ENCODE data around the gene OR2J3. TPM values are rescaled to one million over a fixed set of nuclear protein-coding genes. Genes with fewer than 3 reads are reported as not detected.
"Not testable (repeated sequence)": the region's sequence is repeated elsewhere in the genome, so short reads cannot be mapped to it uniquely, and the experiment has no call there.

The OR2J3 gene
- total RNA-seq, 5 donors from 2014 or later (not counting 1 experiment from before 2014, with no cell fraction given) = 0.09 TPM; not detected in 4

DNA sequence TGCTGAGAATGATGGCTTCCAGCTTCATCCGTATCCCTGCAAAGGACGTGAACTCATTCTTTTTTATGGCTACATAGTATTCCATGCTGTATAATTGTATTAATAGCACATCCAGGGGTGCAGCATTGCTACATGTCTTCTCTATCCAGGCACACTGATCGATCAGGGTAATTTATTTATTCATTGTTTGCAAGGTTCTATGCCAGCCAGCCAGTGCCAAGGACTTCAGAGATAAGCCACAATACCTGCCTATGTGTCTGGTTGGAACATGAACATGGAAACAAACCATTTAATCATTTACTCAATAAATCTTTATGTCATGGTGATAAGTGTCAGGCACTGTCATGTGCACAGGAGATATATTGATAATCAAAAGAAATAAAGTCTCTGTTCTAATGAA is 14.9 kb upstream of the OR2J3 start:
- peaks cover 0 to 3% of the 10 kb centered on the region in 2 experiments for H3K27me3 ChIP-seq (replicated peaks in 1 of 2; ENCODE audit: control insufficient read depth in 2 of 2, extremely low read depth in 1 of 2, insufficient read depth in 2 of 2, low read length in 1 of 2)
- H3K36me3 ChIP-seq (ENCODE audit: control insufficient read depth in 2 of 2, extremely low read depth in 1 of 2, insufficient read depth in 1 of 2, low read length in 1 of 2) = no peaks in the 10 kb centered on the region
- H3K27ac ChIP-seq (ENCODE audit: low read length) = no peak overlapping the region
- ATAC-seq (replicated peaks in 1 of 4) (no peak), DNase-seq (no peak)
- H3K4me1 ChIP-seq (ENCODE audit: control insufficient read depth in 1 of 2, extremely low read depth in 1 of 2, insufficient read depth in 2 of 2, low read length in 2 of 2) = no peaks in the 10 kb centered on the region
- H3K27ac Mint-ChIP-seq = no peak overlapping the region
- H3K4me3 ChIP-seq (ENCODE audit: control insufficient read depth in 1 of 2, extremely low read depth in 1 of 2, low read length in 1 of 2) = no peak overlapping the region
- H3K9me3 ChIP-seq = no peaks in the 10 kb centered on the region
- no peaks in the 10 kb centered on the region for H3K36me3 Mint-ChIP-seq
- ChIA-PET POLR2A (no interaction called here), CTCF (no interaction called here)
- H3K27me3 Mint-ChIP-seq = peaks cover 21 to 29% of the 10 kb centered on the region in 2 donors
- H3K4me1 Mint-ChIP-seq = no peaks in the 10 kb centered on the region
- H3K9me3 Mint-ChIP-seq = no peaks in the 10 kb centered on the region
- WGBS (ENCODE audit: insufficient coverage) = no CpG with 5 or more reads among the region's 3 CpGs
- no peak overlapping the region for H3K4me3 Mint-ChIP-seq

DNA sequence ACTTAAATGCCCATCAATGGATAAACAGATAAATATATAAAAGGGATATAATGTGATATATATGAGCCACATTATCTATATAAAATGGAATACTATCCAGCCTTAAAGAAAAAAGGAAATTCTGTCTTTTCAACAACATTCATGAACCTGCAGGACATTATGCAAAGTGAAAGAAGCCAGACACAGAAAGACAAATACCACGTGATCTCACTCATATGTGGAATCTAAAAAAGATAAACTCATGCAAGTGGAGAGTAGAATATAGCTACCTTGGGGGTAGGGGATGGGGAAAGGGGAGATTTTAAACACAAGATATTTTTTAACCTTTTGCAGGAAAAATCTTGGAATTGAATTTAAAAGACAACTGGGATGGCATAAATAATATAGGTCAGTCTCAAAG is 10.1 kb upstream of the OR2J3 start:
- Mint-ChIP-seq H3K4me3 (no peak overlapping the region), H3K9me3 (no peaks in the 10 kb centered on the region), H3K27ac (no peak overlapping the region), H3K4me1 (no peaks in the 10 kb centered on the region), H3K36me3 (no peaks in the 10 kb centered on the region), H3K27me3 (peaks cover 15 to 26% of the 10 kb centered on the region in 2 donors)
- Histone ChIP-seq H3K9me3 (no peaks in the 10 kb centered on the region), H3K4me1 (ENCODE audit: control insufficient read depth in 1 of 2, extremely low read depth in 1 of 2, insufficient read depth in 2 of 2, low read length in 2 of 2) (no peaks in the 10 kb centered on the region), H3K27ac (ENCODE audit: low read length) (no peak overlapping the region), H3K36me3 (ENCODE audit: control insufficient read depth in 2 of 2, extremely low read depth in 1 of 2, insufficient read depth in 1 of 2, low read length in 1 of 2) (no peaks in the 10 kb centered on the region), H3K4me3 (ENCODE audit: control insufficient read depth in 1 of 2, extremely low read depth in 1 of 2, low read length in 1 of 2) (no peak overlapping the region), H3K27me3 (replicated peaks in 1 of 2; ENCODE audit: control insufficient read depth in 2 of 2, extremely low read depth in 1 of 2, insufficient read depth in 2 of 2, low read length in 1 of 2) (no peaks in the 10 kb centered on the region)
- POLR2A ChIA-PET = no interaction called here
- DNase-seq (no peak), ATAC-seq (replicated peaks in 1 of 4) (no peak)
- CTCF ChIA-PET = interaction anchor here in 1 of 2 donors (0.6 kb wide), 1 partner anchor 137 kb away, joined by 3 read pairs; no protein-coding TSS in a partner anchor
- no CpG with 5 or more reads among the region's 1 CpG for WGBS (ENCODE audit: insufficient coverage)

DNA sequence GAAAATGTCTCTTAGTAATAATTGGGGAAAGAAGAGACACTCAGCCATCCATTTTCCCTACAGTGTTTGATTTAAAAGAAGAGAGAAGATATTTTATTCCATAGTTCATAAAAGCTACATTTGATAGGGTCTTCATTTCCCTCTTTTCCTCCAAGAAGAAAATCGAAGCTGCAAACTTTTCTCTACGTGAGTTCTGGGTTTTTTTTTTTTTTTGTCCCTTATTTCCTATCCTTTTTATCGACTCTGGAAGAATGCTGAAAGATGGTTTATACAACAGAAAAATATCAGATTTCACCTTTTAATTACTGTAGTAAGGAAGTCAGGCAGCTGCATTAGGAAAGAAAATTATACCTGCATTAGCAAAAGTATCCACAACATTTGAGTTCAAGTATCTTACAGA is 8.7 kb upstream of the OR2J3 start, which contains the start of gene OR2J1:
TSS of gene OR2J1 (plus strand) at position 301 of the 400 bp plus-strand sequence. CDS start 1,453 bp downstream, outside the sequence.
- H3K27ac Mint-ChIP-seq = no peak within 1 kb of the TSS

DNA sequence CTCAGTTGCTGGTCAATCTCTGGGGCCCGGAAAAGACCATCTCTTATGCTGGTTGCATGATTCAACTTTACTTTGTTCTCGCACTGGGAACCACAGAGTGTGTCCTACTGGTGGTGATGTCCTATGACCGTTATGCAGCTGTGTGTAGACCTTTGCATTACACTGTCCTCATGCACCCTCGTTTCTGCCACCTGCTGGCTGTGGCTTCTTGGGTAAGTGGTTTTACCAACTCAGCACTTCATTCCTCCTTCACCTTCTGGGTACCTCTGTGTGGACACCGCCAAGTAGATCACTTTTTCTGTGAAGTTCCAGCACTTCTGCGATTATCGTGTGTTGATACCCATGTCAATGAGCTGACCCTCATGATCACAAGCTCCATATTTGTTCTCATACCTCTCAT is 4.3 kb downstream of the OR2J3 start:
- Mint-ChIP-seq H3K4me1 (no peaks in the 10 kb centered on the region), H3K27ac (no peak overlapping the region), H3K27me3 (peaks cover 22 to 43% of the 10 kb centered on the region in 2 donors), H3K36me3 (no peaks in the 10 kb centered on the region), H3K4me3 (no peak overlapping the region), H3K9me3 (no peaks in the 10 kb centered on the region)
- no peaks in the 10 kb centered on the region for H3K27me3 ChIP-seq (replicated peaks in 1 of 2; ENCODE audit: control insufficient read depth in 2 of 2, extremely low read depth in 1 of 2, insufficient read depth in 2 of 2, low read length in 1 of 2)
- DNase-seq = peak in 4 of 35 experiments; percentile 2 to 13 (median 2)
- no peaks in the 10 kb centered on the region for H3K36me3 ChIP-seq (ENCODE audit: control insufficient read depth in 2 of 2, extremely low read depth in 1 of 2, insufficient read depth in 1 of 2, low read length in 1 of 2)
- POLR2A ChIA-PET = no interaction called here
- no peak overlapping the region for H3K27ac ChIP-seq (ENCODE audit: low read length)
- no peaks in the 10 kb centered on the region for H3K4me1 ChIP-seq (ENCODE audit: control insufficient read depth in 1 of 2, extremely low read depth in 1 of 2, insufficient read depth in 2 of 2, low read length in 2 of 2)
- WGBS (ENCODE audit: insufficient coverage) = 90% methylated on average over 6 of the region's 7 CpGs
- no peak for ATAC-seq (replicated peaks in 1 of 4)
- CTCF ChIA-PET = no interaction called here
- H3K9me3 ChIP-seq = no peaks in the 10 kb centered on the region
- no peak overlapping the region for H3K4me3 ChIP-seq (ENCODE audit: control insufficient read depth in 1 of 2, extremely low read depth in 1 of 2, low read length in 1 of 2)

More for the DNA sequence above, 8.7 kb upstream of the OR2J3 start, which contains the start of gene OR2J1:
- WGBS (ENCODE audit: insufficient coverage) = no CpG with 5 or more reads among the region's 3 CpGs
- no peaks in the 10 kb centered on the region for H3K4me1 ChIP-seq (ENCODE audit: control insufficient read depth in 1 of 2, extremely low read depth in 1 of 2, insufficient read depth in 2 of 2, low read length in 2 of 2)
- H3K36me3 Mint-ChIP-seq = no peaks in the 10 kb centered on the region
- H3K27ac ChIP-seq (ENCODE audit: low read length) = no peak within 1 kb of the TSS
- no peaks in the 10 kb centered on the region for H3K4me1 Mint-ChIP-seq
- no peak within 1 kb of the TSS for H3K4me3 Mint-ChIP-seq
- CTCF ChIA-PET = interaction anchor here in 1 of 2 donors (0.6 kb wide), 1 partner anchor 1067 kb away, joined by 3 read pairs; no protein-coding TSS in a partner anchor
- H3K9me3 Mint-ChIP-seq = no peaks in the 10 kb centered on the region
- peaks cover 18 to 33% of the 10 kb centered on the region in 2 donors for H3K27me3 Mint-ChIP-seq
- no peak within 1 kb of the TSS for H3K4me3 ChIP-seq (ENCODE audit: control insufficient read depth in 1 of 2, extremely low read depth in 1 of 2, low read length in 1 of 2)
- H3K27me3 ChIP-seq (replicated peaks in 1 of 2; ENCODE audit: control insufficient read depth in 2 of 2, extremely low read depth in 1 of 2, insufficient read depth in 2 of 2, low read length in 1 of 2) = peaks cover 0 to 4% of the 10 kb centered on the region in 2 experiments
- ATAC-seq (replicated peaks in 1 of 4) = no peak
- no peaks in the 10 kb centered on the region for H3K9me3 ChIP-seq
- no peak for DNase-seq
- POLR2A ChIA-PET = no interaction called here
- H3K36me3 ChIP-seq (ENCODE audit: control insufficient read depth in 2 of 2, extremely low read depth in 1 of 2, insufficient read depth in 1 of 2, low read length in 1 of 2) = no peaks in the 10 kb centered on the region

DNA sequence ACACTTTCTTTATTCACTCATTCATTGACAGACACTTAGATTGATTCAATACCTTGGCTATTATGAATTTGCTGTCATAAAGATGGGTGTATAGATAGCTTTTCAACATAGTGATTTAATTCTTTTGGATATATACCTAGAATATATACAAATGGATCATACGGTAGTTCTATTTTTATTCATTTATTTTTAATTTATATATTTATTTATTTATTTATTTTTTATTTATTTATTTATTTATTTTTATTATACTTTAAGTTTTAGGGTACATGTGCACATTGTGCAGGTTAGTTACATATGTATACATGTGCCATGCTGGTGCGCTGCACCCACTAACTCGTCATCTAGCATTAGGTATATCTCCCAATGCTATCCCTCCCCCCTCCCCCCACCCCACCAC is 7.1 kb downstream of the OR2J3 start:
- DNase-seq = not testable (repeated sequence)

DNA sequence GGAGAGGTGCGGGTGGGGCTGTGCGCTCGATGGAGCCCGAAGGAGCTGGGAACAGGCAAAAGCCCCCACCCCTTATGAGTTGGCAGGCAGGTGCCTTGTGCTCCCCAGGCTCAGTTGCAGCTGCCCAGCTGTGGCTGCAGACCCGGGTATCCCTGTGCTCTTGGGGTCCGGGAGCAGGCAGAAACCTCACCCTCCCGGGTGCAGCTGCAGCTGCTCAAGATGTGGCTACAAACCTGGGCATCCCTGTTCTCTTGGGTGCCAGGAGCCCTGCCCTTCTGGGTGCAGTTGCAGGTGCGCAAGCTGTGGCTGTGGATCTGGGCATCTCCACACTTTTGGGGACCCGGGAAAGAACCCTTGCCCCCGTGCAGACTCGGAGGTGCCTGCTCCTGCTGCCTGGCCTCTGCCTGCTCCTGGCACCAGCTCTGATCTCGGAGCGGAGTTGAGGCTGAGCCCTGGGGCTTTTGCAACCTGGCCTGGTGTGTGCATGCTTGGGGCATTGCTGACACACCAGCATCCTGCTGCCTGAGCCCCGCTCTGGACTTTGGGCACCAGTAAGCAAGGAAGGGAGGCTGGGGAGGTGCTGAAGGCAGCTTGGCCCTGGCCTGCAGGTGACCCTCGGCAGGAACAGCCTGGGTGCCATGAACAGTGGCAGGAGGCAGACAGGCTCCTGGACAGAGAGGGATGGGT is 21.6 kb downstream of the OR2J3 start:
- 66% methylated on average over 15 of the region's 15 CpGs for WGBS (ENCODE audit: insufficient coverage)
- Histone ChIP-seq H3K27ac (ENCODE audit: low read length) (no peak overlapping the region), H3K4me3 (ENCODE audit: control insufficient read depth in 1 of 2, extremely low read depth in 1 of 2, low read length in 1 of 2) (no peak overlapping the region), H3K9me3 (no peaks in the 10 kb centered on the region), H3K27me3 (replicated peaks in 1 of 2; ENCODE audit: control insufficient read depth in 2 of 2, extremely low read depth in 1 of 2, insufficient read depth in 2 of 2, low read length in 1 of 2) (peaks cover 0 to 17% of the 10 kb centered on the region in 2 experiments), H3K36me3 (ENCODE audit: control insufficient read depth in 2 of 2, extremely low read depth in 1 of 2, insufficient read depth in 1 of 2, low read length in 1 of 2) (no peaks in the 10 kb centered on the region), H3K4me1 (ENCODE audit: control insufficient read depth in 1 of 2, extremely low read depth in 1 of 2, insufficient read depth in 2 of 2, low read length in 2 of 2) (no peaks in the 10 kb centered on the region)
- no peaks in the 10 kb centered on the region for H3K9me3 Mint-ChIP-seq
- H3K27ac Mint-ChIP-seq = no peak overlapping the region
- DNase-seq = no peak
- ATAC-seq (replicated peaks in 1 of 4) = no peak
- peaks cover 34 to 41% of the 10 kb centered on the region in 2 donors for H3K27me3 Mint-ChIP-seq
- H3K36me3 Mint-ChIP-seq = no peaks in the 10 kb centered on the region
- no peak overlapping the region for H3K4me3 Mint-ChIP-seq
- POLR2A ChIA-PET = no interaction called here
- CTCF ChIA-PET = no interaction called here
- H3K4me1 Mint-ChIP-seq = no peaks in the 10 kb centered on the region

More for the DNA sequence above, 7.1 kb downstream of the OR2J3 start:
- WGBS (ENCODE audit: insufficient coverage) = no CpG with 5 or more reads among the region's 3 CpGs
- H3K4me3 ChIP-seq (ENCODE audit: control insufficient read depth in 1 of 2, extremely low read depth in 1 of 2, low read length in 1 of 2); POLR2A ChIA-PET; H3K4me3 Mint-ChIP-seq; H3K27ac ChIP-seq (ENCODE audit: low read length); H3K36me3 Mint-ChIP-seq; H3K36me3 ChIP-seq (ENCODE audit: control insufficient read depth in 2 of 2, extremely low read depth in 1 of 2, insufficient read depth in 1 of 2, low read length in 1 of 2); H3K4me1 Mint-ChIP-seq; H3K27me3 ChIP-seq (replicated peaks in 1 of 2; ENCODE audit: control insufficient read depth in 2 of 2, extremely low read depth in 1 of 2, insufficient read depth in 2 of 2, low read length in 1 of 2); ATAC-seq (replicated peaks in 1 of 4); H3K27ac Mint-ChIP-seq; H3K4me1 ChIP-seq (ENCODE audit: control insufficient read depth in 1 of 2, extremely low read depth in 1 of 2, insufficient read depth in 2 of 2, low read length in 2 of 2); CTCF ChIA-PET; H3K9me3 ChIP-seq; H3K9me3 Mint-ChIP-seq: not testable (repeated sequence)
- H3K27me3 Mint-ChIP-seq = peaks cover 35 to 62% of the 10 kb centered on the region in 2 donors

Data from T-cell (primary cell).